ENCODE data around the gene PLCD3.

DNA sequence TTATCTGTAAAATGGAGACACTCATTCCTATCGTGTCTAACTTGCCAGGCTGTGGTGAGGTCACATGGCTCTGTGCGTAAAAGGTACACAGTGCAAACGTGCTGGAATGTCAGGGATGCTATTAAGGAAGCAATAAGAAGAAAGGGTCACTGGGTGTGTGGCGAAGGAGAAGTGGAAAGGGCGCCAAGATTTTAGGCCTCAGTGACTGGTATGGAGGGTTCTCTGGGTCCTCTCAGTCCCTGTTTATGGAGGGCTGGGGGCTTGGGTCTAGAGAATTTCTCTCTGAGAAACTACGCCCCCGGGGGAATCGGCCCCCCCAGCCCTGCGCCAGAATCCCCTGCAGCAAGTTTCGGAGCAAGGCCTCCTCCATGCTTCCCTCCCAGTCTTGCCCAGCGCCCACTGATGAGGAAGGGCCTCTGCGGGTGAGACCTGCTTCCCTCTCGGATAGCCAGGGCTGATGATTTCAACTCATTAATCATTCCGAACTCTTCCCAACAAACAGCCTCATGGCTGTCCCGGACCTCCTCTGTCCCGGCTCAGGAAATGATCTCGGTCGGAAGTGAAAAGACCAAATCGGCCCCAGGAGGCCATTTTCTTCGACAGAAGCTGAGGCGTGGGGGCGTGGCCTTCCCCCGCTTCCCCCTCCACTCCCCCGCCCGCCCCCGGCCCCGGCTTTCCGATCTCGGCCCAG lies 14.7 kb upstream of the PLCD3 start:
- TF ChIP-seq, protein P1, sequence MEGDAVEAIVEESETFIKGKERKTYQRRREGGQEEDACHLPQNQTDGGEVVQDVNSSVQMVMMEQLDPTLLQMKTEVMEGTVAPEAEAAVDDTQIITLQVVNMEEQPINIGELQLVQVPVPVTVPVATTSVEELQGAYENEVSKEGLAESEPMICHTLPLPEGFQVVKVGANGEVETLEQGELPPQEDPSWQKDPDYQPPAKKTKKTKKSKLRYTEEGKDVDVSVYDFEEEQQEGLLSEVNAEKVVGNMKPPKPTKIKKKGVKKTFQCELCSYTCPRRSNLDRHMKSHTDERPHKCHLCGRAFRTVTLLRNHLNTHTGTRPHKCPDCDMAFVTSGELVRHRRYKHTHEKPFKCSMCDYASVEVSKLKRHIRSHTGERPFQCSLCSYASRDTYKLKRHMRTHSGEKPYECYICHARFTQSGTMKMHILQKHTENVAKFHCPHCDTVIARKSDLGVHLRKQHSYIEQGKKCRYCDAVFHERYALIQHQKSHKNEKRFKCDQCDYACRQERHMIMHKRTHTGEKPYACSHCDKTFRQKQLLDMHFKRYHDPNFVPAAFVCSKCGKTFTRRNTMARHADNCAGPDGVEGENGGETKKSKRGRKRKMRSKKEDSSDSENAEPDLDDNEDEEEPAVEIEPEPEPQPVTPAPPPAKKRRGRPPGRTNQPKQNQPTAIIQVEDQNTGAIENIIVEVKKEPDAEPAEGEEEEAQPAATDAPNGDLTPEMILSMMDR (IDR thresholded peaks at IDR 0.05): no peak
- no peak for TF ChIP-seq POLR2A (IDR thresholded peaks at IDR 0.05)
